GM12878 (cell line): ENCODE data around the gene TET3. TPM values are rescaled to one million over a fixed set of nuclear protein-coding genes. Genes with fewer than 3 reads are reported as not detected.
A peak's percentile ranks its signal among the peaks of the same experiment; 100 is the strongest.

Source experiments
- CHD2 ChIP-seq: IDR thresholded peaks from 2 replicates; pipeline ENCODE4 v1.6.1; 2011; ENCODE audit warnings: low read depth, low read length, improper control_type of control experiment, borderline replicate concordance
- EED ChIP-seq: sonication (generic); IDR thresholded peaks from 2 replicates; pipeline ENCODE4 v1.6.1; 2016; ENCODE audit warnings: antibody characterized with exemption, low read depth
- ETV6 ChIP-seq, 2 experiments: fragments of 450-650 bp in 1 of 2; IDR thresholded peaks in 1 of 2; conservative IDR thresholded peaks in 1 of 2; 2 replicates each; pipeline ENCODE4 v1.6.1; 2014; ENCODE audit warnings: antibody characterized with exemption in 1 of 2, borderline replicate concordance in 1 of 2, low read depth in 1 of 2, mild to moderate bottlenecking in 1 of 2, moderate library complexity in 1 of 2
- MLLT1 ChIP-seq: fragments of 450-650 bp; IDR thresholded peaks from 2 replicates; pipeline ENCODE4 v1.6.1; 2016; ENCODE audit warnings: mild to moderate bottlenecking
- NKRF ChIP-seq: fragments of 450-650 bp; conservative IDR thresholded peaks from 2 replicates; pipeline ENCODE4 v1.6.1; 2017; ENCODE audit warnings: mild to moderate bottlenecking, moderate library complexity
- NR2F1 ChIP-seq: fragments of 450-650 bp; conservative IDR thresholded peaks from 2 replicates; pipeline ENCODE4 v1.6.1; 2017; ENCODE audit warnings: mild to moderate bottlenecking
- RAD51 ChIP-seq: fragments of 450-650 bp; IDR thresholded peaks from 2 replicates; pipeline ENCODE4 v1.6.1; 2016; ENCODE audit warnings: moderate library complexity, mild to moderate bottlenecking, inconsistent platforms
- RELB ChIP-seq: fragments of 450-650 bp; IDR thresholded peaks from 2 replicates; pipeline ENCODE4 v1.6.1; 2017; ENCODE audit warnings: low read depth, mild to moderate bottlenecking, moderate library complexity
- SPI1 ChIP-seq: IDR thresholded peaks from 2 replicates; pipeline ENCODE4 v1.6.1; 2011; ENCODE audit warnings: low read depth, mild to moderate bottlenecking, low read length, moderate library complexity, borderline replicate concordance; ENCODE audit not compliant: insufficient read depth
- TAF1 ChIP-seq: IDR thresholded peaks from 2 replicates; pipeline ENCODE4 v1.6.1; 2011; ENCODE audit warnings: mild to moderate bottlenecking, low read depth, low read length, borderline replicate concordance
- TCF12 ChIP-seq: IDR thresholded peaks from 2 replicates; pipeline ENCODE4 v1.6.1; 2011; ENCODE audit warnings: low read depth, mild to moderate bottlenecking, low read length
- USF1 ChIP-seq: IDR thresholded peaks from 2 replicates; pipeline ENCODE4 v1.6.1; 2011; ENCODE audit warnings: borderline replicate concordance, low read depth, mild to moderate bottlenecking, moderate library complexity, mixed read lengths, low read length; ENCODE audit not compliant: insufficient read depth; ENCODE audit errors: extremely low read length
- ZNF217 ChIP-seq: fragments of 450-650 bp; IDR thresholded peaks from 2 replicates; pipeline ENCODE4 v1.6.1; 2017; ENCODE audit warnings: antibody characterized with exemption, mild to moderate bottlenecking
- polyA plus RNA-seq, 11 experiments: library from polyadenylated mRNA; depleted of rRNA in 4 of 11; unstranded in 6 of 11; stranded (reverse) in 5 of 11; fragments of >200 nt; fragmentation: Nextera tagmentation in 4 of 11; fragmentation: Illumina TruSeq in 1 of 11; extraction: Ambion mirVana in 4 of 11; extraction: Trizol in 1 of 11; gene quantifications; 1 replicate in 1 of 11; 2 replicates in 10 of 11; pipeline versions ENCODE4 v1.2.1 to v1.2.3, GENCODE V29; 2011 to 2016; ENCODE audit warnings: inconsistent platforms in 2 of 11, missing spikeins in 2 of 11, low read depth in 1 of 11
- total RNA-seq, 4 experiments: library from RNA; depleted of rRNA in 3 of 4; stranded (reverse); fragments of >200 nt in 3 of 4; fragmentation: Illumina TruSeq in 1 of 4; extraction: Trizol in 1 of 4; gene quantifications; 2 replicates each; pipeline versions ENCODE4 v1.2.1 to v1.2.3, GENCODE V29; 2013 to 2021
- TF ChIP-seq, protein P1 (sequence below): fragments of 450-650 bp; IDR thresholded peaks from 2 replicates; pipeline ENCODE4 v1.6.1; 2017; ENCODE audit warnings: mild to moderate bottlenecking, moderate library complexity
- TF ChIP-seq, protein P2 (sequence below): IDR thresholded peaks from 2 replicates; pipeline ENCODE4 v1.6.1; 2012; ENCODE audit warnings: low read depth, low read length, improper control_type of control experiment

TET3 gene
- total and polyA plus RNA-seq, 10 of the 15 experiments (the other 5 are each of a cell fraction or from before 2014, with no cell fraction given) = 0.77 to 25.9 (median 8.5) TPM

- TF ChIP-seq, protein P1, sequence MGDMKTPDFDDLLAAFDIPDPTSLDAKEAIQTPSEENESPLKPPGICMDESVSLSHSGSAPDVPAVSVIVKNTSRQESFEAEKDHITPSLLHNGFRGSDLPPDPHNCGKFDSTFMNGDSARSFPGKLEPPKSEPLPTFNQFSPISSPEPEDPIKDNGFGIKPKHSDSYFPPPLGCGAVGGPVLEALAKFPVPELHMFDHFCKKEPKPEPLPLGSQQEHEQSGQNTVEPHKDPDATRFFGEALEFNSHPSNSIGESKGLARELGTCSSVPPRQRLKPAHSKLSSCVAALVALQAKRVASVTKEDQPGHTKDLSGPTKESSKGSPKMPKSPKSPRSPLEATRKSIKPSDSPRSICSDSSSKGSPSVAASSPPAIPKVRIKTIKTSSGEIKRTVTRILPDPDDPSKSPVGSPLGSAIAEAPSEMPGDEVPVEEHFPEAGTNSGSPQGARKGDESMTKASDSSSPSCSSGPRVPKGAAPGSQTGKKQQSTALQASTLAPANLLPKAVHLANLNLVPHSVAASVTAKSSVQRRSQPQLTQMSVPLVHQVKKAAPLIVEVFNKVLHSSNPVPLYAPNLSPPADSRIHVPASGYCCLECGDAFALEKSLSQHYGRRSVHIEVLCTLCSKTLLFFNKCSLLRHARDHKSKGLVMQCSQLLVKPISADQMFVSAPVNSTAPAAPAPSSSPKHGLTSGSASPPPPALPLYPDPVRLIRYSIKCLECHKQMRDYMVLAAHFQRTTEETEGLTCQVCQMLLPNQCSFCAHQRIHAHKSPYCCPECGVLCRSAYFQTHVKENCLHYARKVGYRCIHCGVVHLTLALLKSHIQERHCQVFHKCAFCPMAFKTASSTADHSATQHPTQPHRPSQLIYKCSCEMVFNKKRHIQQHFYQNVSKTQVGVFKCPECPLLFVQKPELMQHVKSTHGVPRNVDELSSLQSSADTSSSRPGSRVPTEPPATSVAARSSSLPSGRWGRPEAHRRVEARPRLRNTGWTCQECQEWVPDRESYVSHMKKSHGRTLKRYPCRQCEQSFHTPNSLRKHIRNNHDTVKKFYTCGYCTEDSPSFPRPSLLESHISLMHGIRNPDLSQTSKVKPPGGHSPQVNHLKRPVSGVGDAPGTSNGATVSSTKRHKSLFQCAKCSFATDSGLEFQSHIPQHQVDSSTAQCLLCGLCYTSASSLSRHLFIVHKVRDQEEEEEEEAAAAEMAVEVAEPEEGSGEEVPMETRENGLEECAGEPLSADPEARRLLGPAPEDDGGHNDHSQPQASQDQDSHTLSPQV = no peak
- peak; percentile 69 for TF ChIP-seq NR2F1
- no peak for TF ChIP-seq TCF12
- no peak for TF ChIP-seq RAD51
- TF ChIP-seq ZNF217 = no peak
- TF ChIP-seq, protein P2, sequence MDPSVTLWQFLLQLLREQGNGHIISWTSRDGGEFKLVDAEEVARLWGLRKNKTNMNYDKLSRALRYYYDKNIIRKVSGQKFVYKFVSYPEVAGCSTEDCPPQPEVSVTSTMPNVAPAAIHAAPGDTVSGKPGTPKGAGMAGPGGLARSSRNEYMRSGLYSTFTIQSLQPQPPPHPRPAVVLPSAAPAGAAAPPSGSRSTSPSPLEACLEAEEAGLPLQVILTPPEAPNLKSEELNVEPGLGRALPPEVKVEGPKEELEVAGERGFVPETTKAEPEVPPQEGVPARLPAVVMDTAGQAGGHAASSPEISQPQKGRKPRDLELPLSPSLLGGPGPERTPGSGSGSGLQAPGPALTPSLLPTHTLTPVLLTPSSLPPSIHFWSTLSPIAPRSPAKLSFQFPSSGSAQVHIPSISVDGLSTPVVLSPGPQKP = no peak
- peak; percentile 81 for TF ChIP-seq SPI1
- 0 out of 2 replicates have a peak, but pooled peaks have one; percentile 48 for TF ChIP-seq NKRF
- no peak for TF ChIP-seq USF1
- 0 out of 2 replicates have a peak, but pooled peaks have one; percentile 36 for TF ChIP-seq TAF1
- TF ChIP-seq CHD2 = peak; percentile 66
- TF ChIP-seq RELB = peak; percentile 82
- TF ChIP-seq ETV6 (conservative IDR thresholded peaks at IDR 0.05 in 1 of 2, IDR thresholded peaks at IDR 0.05 in 1 of 2; ENCODE audit: borderline replicate concordance in 1 of 2, low read depth in 1 of 2) = no peak
- peak; percentile 36; the same call in 1 of the 2 replicates for TF ChIP-seq EED
- TF ChIP-seq MLLT1 = peak; percentile 62
These were observed 786 bp downstream of the TET3 start (continued) for GRCh38 chr2:73985308-73986084.
